Iris pigment epithelial cell (primary cell): ENCODE results near the gene ZDHHC23.

Experiments
- DNase-seq: peaks from one replicate; pipeline ENCODE4 v3.0.0-alpha.2; 2011; ENCODE audit warnings: low read depth

The ZDHHC23 gene, protein sequence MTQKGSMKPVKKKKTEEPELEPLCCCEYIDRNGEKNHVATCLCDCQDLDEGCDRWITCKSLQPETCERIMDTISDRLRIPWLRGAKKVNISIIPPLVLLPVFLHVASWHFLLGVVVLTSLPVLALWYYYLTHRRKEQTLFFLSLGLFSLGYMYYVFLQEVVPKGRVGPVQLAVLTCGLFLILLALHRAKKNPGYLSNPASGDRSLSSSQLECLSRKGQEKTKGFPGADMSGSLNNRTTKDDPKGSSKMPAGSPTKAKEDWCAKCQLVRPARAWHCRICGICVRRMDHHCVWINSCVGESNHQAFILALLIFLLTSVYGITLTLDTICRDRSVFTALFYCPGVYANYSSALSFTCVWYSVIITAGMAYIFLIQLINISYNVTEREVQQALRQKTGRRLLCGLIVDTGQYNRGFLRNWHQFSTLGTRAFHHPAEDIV

GRCh38 chr3:113947372-113948014 is at the start of gene ZDHHC23:
TSS of gene ZDHHC23 (plus strand) at chr3:113948013. CDS start at chr3:113948803, 790 bp downstream.
- peak; percentile 49 for DNase-seq

GRCh38 chr3:113898892-113899291 is 48.9 kb upstream of the ZDHHC23 start:
- peak; percentile 80 for DNase-seq

DNA sequence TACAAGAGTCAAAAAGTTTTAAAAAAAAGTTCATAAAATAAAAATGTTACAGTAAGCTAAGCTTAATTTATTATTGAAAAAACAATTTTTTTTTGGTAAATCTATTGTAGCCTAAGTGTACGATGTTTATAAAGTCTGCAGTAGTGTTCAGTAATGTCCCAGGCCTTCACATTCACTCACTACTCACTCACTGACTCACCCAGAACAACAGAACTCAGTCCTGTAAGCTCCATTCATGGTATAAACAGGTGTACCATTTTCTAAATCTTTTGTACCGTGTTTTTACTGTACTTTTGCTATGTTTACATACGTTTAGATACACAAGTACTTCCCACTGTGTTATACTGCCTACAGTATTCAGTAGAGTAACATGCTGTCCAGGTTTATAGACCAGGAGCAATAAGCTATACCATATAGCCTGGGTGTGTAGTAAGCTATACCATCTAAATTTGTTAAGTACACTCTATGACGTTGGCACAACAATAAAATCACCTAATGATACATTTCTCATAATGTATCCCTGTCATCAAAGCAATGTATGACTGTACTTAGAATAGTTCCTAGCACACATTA is 41.2 kb upstream of the ZDHHC23 start:
- DNase-seq: no peak

DNA sequence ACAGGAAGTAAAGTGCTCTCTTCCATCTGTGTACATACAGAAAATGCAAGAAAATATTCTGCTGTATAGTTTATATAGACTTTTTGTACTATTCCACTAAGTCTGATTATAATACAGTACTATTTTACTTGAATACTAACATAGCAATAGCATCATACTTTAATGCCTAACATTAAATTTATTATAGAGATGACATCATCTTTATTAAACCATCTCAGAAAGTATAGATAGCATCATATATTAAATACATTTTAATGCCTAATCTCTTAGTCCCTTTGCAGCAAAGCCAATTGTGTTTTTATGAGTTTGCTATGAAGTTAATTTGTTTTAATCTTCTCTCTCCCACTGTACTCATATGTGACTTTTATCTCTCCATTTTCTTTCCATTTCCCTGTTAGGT is 39.7 kb upstream of the ZDHHC23 start:
- DNase-seq: no peak

- peak; percentile 9 for DNase-seq
Measured at GRCh38 chr3:113910966-113911365, 36.8 kb upstream of the ZDHHC23 start.

DNA sequence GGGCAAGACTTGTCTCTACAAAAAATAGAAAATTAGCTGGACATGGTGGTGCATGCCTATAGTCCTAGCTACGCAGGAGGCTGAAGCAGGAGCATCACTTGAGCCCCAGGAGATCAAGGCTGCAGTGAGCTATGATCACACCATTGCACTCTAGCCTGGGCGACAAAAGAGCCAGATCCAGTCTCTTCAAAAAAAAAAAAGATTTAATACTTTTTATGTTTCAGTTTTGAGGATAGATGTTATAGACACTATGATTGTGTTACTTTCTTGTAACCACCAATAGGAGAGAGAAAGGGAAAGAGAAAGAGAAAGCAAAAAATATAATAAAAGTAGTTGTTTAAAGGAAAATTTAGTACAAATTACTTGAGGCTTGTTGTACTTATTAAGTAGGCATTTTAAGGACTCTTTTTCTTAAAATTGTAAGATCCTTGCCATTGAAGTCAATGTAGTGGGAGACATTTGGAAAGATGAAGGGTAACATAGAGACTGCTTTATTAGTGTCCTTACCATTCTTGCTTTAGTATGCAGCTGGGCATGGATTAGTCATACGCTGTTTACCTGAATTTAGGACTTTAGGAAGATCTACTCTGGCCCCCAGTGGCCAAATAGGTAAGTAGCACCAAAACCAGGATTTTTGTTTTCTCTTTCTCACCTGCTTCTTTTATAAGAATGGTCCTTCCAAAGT is 35.1 kb upstream of the ZDHHC23 start:
- peak; percentile 66 for DNase-seq

DNA sequence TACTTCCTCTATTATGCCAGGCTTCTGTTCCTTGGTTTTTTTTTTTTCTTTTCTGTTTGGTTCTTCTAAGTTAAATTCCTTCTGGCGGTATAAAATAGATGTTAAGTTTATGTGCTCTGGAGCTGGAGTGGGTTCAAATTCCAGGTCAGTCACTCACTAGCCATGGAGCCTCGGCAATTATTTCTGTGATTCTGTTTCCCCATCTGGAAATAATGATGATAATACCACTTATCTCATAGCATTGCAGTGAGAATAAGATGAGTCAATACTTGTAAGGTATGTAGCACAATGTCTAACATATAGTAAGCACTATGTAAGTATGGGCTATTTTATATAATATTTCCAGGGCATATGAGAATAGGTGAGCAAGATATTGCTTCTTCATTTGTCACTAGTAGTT is 33.2 kb upstream of the ZDHHC23 start:
- DNase-seq: peak; percentile 71

GRCh38 chr3:113927556-113927955 is 20.3 kb upstream of the ZDHHC23 start:
- DNase-seq: no peak

DNA sequence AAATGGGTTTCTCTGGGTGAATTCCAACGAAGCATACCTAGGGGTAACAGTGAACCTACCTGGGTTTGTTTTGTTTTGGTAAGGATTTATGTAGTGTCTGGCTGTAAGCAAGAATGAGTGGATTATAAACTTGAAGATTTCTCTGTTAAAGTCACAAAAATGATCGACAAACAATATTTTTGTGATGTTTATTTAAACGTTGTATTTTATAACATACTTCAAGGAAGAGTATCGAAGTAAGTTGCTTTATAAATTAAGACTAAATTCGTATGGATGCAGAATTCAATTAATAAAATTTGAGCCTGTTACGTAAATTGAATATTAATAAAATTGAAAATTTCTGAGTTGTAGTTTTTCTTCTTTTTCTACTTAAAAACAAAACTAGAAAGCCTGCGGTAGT is 982 bp upstream of the ZDHHC23 start:
- no peak for DNase-seq

DNA sequence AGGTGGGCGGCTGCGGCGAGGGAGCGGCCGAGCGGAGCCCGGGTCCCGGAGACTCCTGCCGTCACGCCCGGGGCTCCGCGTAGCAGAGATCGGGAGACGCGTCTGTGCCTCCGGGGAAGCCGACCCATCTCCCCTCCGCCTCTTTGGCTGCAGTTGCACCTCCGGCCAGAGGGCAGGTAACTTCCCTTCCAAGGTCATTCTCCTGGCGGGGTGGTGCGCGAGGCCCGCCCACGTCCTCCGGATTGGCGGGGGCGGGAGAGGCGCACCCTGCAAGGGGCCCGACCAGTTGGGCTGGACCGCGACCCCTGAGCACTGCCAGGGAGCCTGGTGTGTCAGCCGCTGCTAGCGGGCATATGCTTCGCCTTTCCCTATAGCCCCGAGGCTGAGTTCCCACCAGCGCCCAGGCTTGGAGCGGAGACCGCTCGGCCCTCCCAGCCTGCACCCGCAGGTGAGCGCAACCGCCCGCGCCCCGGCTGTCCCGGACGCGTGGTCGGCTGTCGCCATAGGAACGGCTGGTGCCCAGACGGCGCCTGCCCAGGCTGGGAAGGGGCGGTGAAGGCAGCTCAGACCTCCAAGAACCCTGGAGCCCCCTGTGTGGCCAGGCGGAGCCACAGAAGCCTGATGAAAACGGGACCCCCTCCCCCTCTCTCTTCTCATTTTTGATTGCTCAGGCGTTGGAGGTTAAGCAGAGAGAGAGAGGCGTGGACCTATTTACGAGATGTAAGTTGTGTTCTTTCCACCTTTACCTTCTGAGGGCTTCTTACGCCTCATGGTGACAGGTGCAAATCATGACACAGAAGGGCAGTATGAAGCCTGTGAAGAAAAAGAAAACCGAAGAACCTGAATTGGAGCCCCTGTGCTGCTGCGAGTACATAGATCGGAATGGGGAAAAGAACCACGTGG is 453 bp downstream of the ZDHHC23 start:
- no peak for DNase-seq

- no peak for DNase-seq
Measured at GRCh38 chr3:113952921-113953320, 5.1 kb downstream of the ZDHHC23 start.

GRCh38 chr3:113953677-113954076 is 5.9 kb downstream of the ZDHHC23 start:
- DNase-seq: peak; percentile 14

DNA sequence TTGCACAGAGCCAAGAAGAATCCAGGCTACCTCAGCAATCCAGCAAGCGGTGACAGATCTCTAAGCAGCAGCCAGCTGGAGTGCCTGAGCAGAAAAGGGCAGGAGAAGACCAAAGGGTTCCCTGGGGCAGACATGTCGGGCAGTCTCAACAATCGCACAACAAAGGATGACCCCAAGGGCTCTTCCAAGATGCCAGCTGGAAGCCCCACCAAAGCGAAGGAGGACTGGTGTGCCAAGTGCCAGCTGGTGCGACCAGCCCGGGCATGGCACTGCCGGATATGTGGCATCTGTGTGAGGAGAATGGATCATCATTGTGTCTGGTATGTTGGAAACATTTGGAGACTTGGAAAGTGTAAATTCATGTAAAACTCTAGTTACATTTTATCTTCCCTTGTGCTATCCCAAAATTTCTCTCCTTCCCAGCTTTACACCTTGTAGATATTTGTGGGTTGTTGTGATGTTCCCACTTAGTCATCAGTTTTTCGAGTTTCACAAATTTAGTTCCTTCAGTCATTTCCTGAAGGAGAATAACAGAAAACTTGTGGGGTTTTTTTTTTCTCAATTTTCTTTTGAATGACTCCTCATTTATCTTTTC is 6.4 kb downstream of the ZDHHC23 start:
- DNase-seq: no peak

DNA sequence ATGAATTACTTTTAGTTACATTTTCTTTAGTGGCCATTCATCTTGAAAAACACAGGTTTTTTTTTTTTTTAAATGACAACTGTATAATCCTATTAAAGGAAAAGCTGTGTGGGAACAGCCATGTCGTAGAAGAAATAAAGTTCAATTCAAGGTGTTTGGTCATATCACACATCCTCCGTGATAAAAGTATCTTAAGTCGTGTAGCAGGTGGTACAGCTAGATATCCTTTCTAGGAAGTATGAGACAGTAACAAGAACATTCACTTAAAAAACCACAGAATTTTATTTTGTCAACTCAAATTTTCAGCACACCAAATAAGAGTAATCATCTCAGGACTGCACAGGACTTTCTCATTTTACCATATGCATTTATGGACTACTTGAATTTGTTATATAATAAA is 16.1 kb downstream of the ZDHHC23 start:
- DNase-seq: no peak

DNA sequence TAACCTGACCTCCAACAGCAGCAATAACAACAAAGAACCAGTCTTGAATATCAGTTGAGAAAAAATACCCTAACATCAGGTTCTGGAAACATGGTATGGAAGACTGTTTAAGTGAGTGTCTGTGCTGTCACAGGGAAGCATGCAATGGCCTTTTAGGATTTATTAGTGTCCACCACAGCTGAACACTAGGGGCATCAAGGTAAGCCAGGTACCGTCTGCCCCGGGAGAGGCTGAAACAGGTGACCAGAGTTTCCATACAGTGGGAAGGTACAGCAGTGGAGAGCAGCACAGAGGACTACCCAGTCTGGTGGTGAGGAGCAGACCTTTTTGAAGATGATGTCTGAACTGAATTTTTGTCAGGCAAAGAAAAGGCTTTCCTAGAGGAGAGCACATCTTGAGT is 18.4 kb downstream of the ZDHHC23 start:
- DNase-seq: no peak

- DNase-seq: peak; percentile 68
Measured at GRCh38 chr3:113968986-113969385, 21.2 kb downstream of the ZDHHC23 start.

- no peak for DNase-seq
Measured at GRCh38 chr3:113977822-113978221, 30.0 kb downstream of the ZDHHC23 start.

DNA sequence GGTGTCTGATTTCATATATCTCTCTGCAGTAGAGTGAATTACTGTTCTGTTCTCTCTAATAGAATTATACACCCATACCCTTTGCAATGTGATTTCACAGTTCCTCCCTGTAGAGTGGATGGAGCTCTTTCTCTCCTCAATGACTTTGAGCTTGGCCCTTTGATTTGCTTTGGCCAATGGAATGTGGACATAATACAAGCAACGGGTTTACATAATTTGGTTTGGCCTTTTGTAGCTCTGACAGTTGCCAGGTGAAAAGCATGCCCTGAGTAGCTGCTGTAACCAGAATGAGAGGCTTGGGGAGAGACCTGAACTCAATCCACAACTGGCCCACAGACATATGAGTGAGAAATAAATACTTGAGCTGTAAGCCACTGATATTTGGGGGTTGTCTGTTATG is 32.1 kb downstream of the ZDHHC23 start:
- no peak for DNase-seq

- no peak for DNase-seq
Measured at GRCh38 chr3:113981803-113982202, 34.0 kb downstream of the ZDHHC23 start.

- no peak for DNase-seq
Measured at GRCh38 chr3:113983544-113983943, 35.7 kb downstream of the ZDHHC23 start.

DNA sequence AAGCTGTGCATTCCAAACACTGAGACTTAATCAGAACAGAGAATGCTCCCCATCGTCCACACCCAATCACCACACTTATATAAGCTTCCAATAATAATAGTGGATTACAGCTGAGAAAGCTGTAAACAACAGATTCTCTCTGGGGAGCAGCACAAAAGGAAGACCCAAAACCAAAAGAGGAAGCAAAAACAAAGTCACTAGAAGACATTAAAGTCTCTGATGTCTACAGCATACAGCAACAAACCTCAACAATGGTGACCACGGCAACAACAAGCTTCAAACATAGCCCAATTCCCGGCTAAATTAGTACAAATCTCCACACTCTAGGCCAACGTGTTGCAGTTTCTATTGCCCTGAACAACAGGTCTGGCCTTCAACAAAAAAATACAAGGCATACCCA is 37.7 kb downstream of the ZDHHC23 start:
- DNase-seq: no peak
